Adrenal gland (tissue), 12 donors: Measurements from ENCODE around the gene FHIT. TPM values are rescaled to one million over a fixed set of nuclear protein-coding genes. Genes with fewer than 3 reads are reported as not detected.

Experiments
- DNase-seq, 7 donors: peaks; one replicate each; pipeline ENCODE4 v3.0.0-alpha.2; 2019 to 2020
- H3K27ac ChIP-seq, 5 donors: fragments of 200-600 bp; sonication (generic) in 4 of 5; 1 replicate in 3 of 5; 2 replicates in 2 of 5; pipeline versions ENCODE4 v1.5.1 to v1.8.0; 2016 to 2020; ENCODE audit warnings: mild to moderate bottlenecking in 1 of 5
- H3K27me3 ChIP-seq: fragments of 200-600 bp; 2 replicates; pipeline ENCODE4 v1.8.0; 2021
- H3K36me3 ChIP-seq, 2 donors: fragments of 200-600 bp; replicated peaks in 1 of 2; 1 replicate in 1 of 2; 2 replicates in 1 of 2; pipeline versions ENCODE4 v1.5.1 to v1.8.0; 2018 to 2022
- H3K4me1 ChIP-seq, 2 donors: fragments of 200-600 bp; replicated peaks in 1 of 2; 1 replicate in 1 of 2; 2 replicates in 1 of 2; pipeline versions ENCODE4 v1.5.1 to v1.8.0; 2018 to 2021
- H3K4me3 ChIP-seq, 4 donors: fragments of 200-600 bp; sonication (generic) in 3 of 4; one replicate each; pipeline ENCODE4 v1.5.1; 2016 to 2018
- H3K9me3 ChIP-seq, 3 donors: fragments of 200-600 bp; sonication (generic) in 1 of 3; replicated peaks in 1 of 3; 1 replicate in 2 of 3; 2 replicates in 1 of 3; pipeline versions ENCODE4 v1.5.1 to v1.8.0; 2016 to 2021
- CTCF ChIP-seq, 6 experiments: fragments of 450-650 bp in 4 of 6; fragments of 200-600 bp in 2 of 6; sonication (generic) in 1 of 6; IDR thresholded peaks; 1 replicate in 5 of 6; 2 replicates in 1 of 6; pipeline versions ENCODE4 v1.5.1 to v1.8.0; 2016 to 2021; ENCODE audit warnings: antibody characterized with exemption in 6 of 6, mild to moderate bottlenecking in 2 of 6, moderate library complexity in 1 of 6
- POLR2A ChIP-seq, 2 donors: fragments of 450-650 bp; IDR thresholded peaks; one replicate each; pipeline ENCODE4 v1.6.1; 2017; ENCODE audit warnings: antibody characterized with exemption in 2 of 2, mild to moderate bottlenecking in 2 of 2, moderate library complexity in 1 of 2
- WGBS, 4 donors: extraction: QIAGEN DNeasy Blood & Tissue Kit in 2 of 4; methylation state at CpG; one replicate each; pipeline versions ENCODE4 v1.1.5 to v1.1.7; 2013 to 2017; 5-methylcytosine and 5-hydroxymethylcytosine counted together
- intact Hi-C, 2 donors: fragments of 100-400 bp; cut with DNase I; formaldehyde crosslinking; loops; one replicate each; pipeline versions ENCODE4 v1.14.1 to v1.15.0; 2022 to 2023
- polyA plus RNA-seq, 3 donors: library from polyadenylated mRNA; stranded (reverse); fragments of 200-250 nt in 2 of 3; fragments of 350-450 nt in 1 of 3; fragmentation: Illumina TruSeq in 1 of 3; extraction: RNeasy Lipid Tissue Mini Kit (QIAGEN cat#74804) in 1 of 3; gene quantifications; one replicate each; pipeline ENCODE4 v1.2.3, GENCODE V29; 2013 to 2014
- total RNA-seq, 9 donors: library from RNA; depleted of rRNA in 4 of 9; stranded (reverse); fragments of >200 nt in 4 of 9; fragments of 120-200 nt in 1 of 9; fragmentation: NEBNext Ultra II Directional in 1 of 9; extraction: Animal tissue kit (Norgen Biotek cat#: 25700) in 1 of 9; gene quantifications; one replicate each; pipeline versions ENCODE4 v1.1.0 to v1.2.4, GENCODE V29; 2013 to 2023
- donor health status: healthy with polysubstance abuse.
- donor health status: Bipolar disorder and iron deficiency.
- donor health status: DM: yes; HTN: yes; CAD: no.
- donor health status: DM: no; HTN: no; CAD: no.
- donor health status: DM: no; HTN: no; CAD: no.
- donor health status: DM: yes; HTN: yes; CAD: no.

FHIT gene
- total and polyA plus RNA-seq, 12 donors = 14.1 to 43.9 (median 28.8) TPM

- no peak for TF ChIP-seq CTCF (IDR thresholded peaks at IDR 0.05)
- no peak for TF ChIP-seq POLR2A (IDR thresholded peaks at IDR 0.05)
- intact Hi-C loops = no loop called here
- Histone ChIP-seq H3K4me1 (no peaks in the 10 kb centered on the region), H3K4me3 (no peak overlapping the region), H3K27me3 (no peaks in the 10 kb centered on the region), H3K36me3 (no peaks in the 10 kb centered on the region), H3K9me3 (no peaks in the 10 kb centered on the region), H3K27ac (no peak overlapping the region)
- WGBS, 4 donors = 59 to 79% (median 73%) methylated on average over 3 of the region's 3 CpGs
- no peak for DNase-seq
Observed at GRCh38 chr3:60386306-60386705, 864.9 kb downstream of the FHIT start.

- no peaks in the 10 kb centered on the region for H3K4me1 ChIP-seq
- H3K4me3 ChIP-seq = no peak overlapping the region
- H3K27me3 ChIP-seq = no peaks in the 10 kb centered on the region
- intact Hi-C loops = no loop called here
- no peaks in the 10 kb centered on the region for H3K9me3 ChIP-seq
- TF ChIP-seq CTCF (IDR thresholded peaks at IDR 0.05) (no peak), POLR2A (IDR thresholded peaks at IDR 0.05) (no peak)
- 53 to 70% (median 63%) methylated on average over 5 of the region's 5 CpGs for WGBS, 4 donors
- no peak overlapping the region for H3K27ac ChIP-seq
- no peaks in the 10 kb centered on the region for H3K36me3 ChIP-seq
- no peak for DNase-seq
Observed at GRCh38 chr3:60384341-60384740, 866.9 kb downstream of the FHIT start.

- H3K27ac ChIP-seq = no peak overlapping the region
- 80 to 91% (median 87%) methylated on average over 2 of the region's 2 CpGs for WGBS, 4 donors
- H3K36me3 ChIP-seq = no peaks in the 10 kb centered on the region
- H3K27me3 ChIP-seq = no peaks in the 10 kb centered on the region
- intact Hi-C loops = no loop called here
- H3K4me3 ChIP-seq = no peak overlapping the region
- TF ChIP-seq CTCF (IDR thresholded peaks at IDR 0.05) (no peak), POLR2A (IDR thresholded peaks at IDR 0.05) (no peak)
- no peak for DNase-seq
- no peaks in the 10 kb centered on the region for H3K4me1 ChIP-seq
- H3K9me3 ChIP-seq = no peaks in the 10 kb centered on the region
Observed at GRCh38 chr3:60383345-60383744, 867.9 kb downstream of the FHIT start.

GRCh38 chr3:60366486-60366885, 884.8 kb downstream of the FHIT start:
- no peak for TF ChIP-seq CTCF (IDR thresholded peaks at IDR 0.05)
- TF ChIP-seq POLR2A (IDR thresholded peaks at IDR 0.05) = no peak
- Histone ChIP-seq H3K27ac (no peak overlapping the region), H3K4me1 (no peaks in the 10 kb centered on the region), H3K9me3 (no peaks in the 10 kb centered on the region), H3K27me3 (no peaks in the 10 kb centered on the region), H3K36me3 (no peaks in the 10 kb centered on the region), H3K4me3 (no peak overlapping the region)
- WGBS, 4 donors = 91 to 98% (median 96%) methylated on average over 2 of the region's 2 CpGs
- no peak for DNase-seq
- intact Hi-C loops = no loop called here
